GM12878 (cell line): ENCODE data around the gene COX4I2. TPM values are rescaled to one million over a fixed set of nuclear protein-coding genes. Genes with fewer than 3 reads are reported as not detected.

Experiments used
- ATAC-seq: fragments of 200-7000 bp; cut with Tn5 transposase; 3 replicates; pipeline ENCODE4 v1.9.1; 2020; ENCODE audit warnings: mild to moderate bottlenecking, moderate library complexity
- BruUV-seq: library from RNA; stranded (reverse); fragments of 400-500 nt; replicated peaks from 2 replicates; lab custom pipeline; 2021; lab: Mats Ljungman, UMichigan
- CTCF ChIA-PET: fragments of 300-600 bp; sonication (Branson Sonifier 250); formaldehyde crosslinking; extraction: SDS; loops from one replicate; lab custom pipeline; 2021; ENCODE audit warnings: inconsistent platforms; lab: Yijun Ruan, JAX
- POLR2A ChIA-PET: fragments of 350-600 bp; formaldehyde crosslinking; extraction: SDS; loops from one replicate; lab custom pipeline; 2021; ENCODE audit warnings: inconsistent platforms; lab: Charles Lee
- RAD21 ChIA-PET: fragments of 300-600 bp; sonication (Branson Sonifier 250); formaldehyde crosslinking; loops from one replicate; lab custom pipeline; 2023; ENCODE audit warnings: antibody characterized with exemption; ENCODE audit not compliant: unreplicated experiment; lab: Charles Lee
- SMC1A ChIA-PET: fragments of 300-600 bp; sonication (Branson Sonifier 250); formaldehyde crosslinking; loops from one replicate; lab custom pipeline; 2023; ENCODE audit not compliant: unreplicated experiment, uncharacterized antibody; lab: Charles Lee
- DNase-seq: peaks from one replicate; pipeline ENCODE4 v3.0.0-alpha.2; 2011; ENCODE audit warnings: low read depth, low spot score
- FAIRE-seq: peaks from 3 replicates; lab custom pipeline; 2011; peaks lifted over from hg19 to GRCh38; lab: Jason Lieb, UNC
- H2AFZ ChIP-seq: 2 replicates; pipeline ENCODE4 v1.6.0; 2011; ENCODE audit warnings: low read depth, low read length, control low read depth; ENCODE audit not compliant: control insufficient read depth
- H3K27ac ChIP-seq: 2 replicates; pipeline ENCODE4 v1.5.1; 2011; ENCODE audit warnings: control low read depth; ENCODE audit not compliant: control insufficient read depth, insufficient read depth
- H3K27me3 ChIP-seq, 2 experiments: replicated peaks in 1 of 2; 2 replicates each; pipeline versions ENCODE4 v1.6.0 to v1.6.1; 2011; ENCODE audit warnings: low read length in 1 of 2; ENCODE audit not compliant: control insufficient read depth in 2 of 2, insufficient read depth in 2 of 2
- H3K36me3 ChIP-seq, 2 experiments: 2 replicates each; pipeline ENCODE4 v1.5.1; 2011; ENCODE audit warnings: low read length in 1 of 2; ENCODE audit not compliant: control insufficient read depth in 2 of 2, insufficient read depth in 2 of 2
- H3K4me1 ChIP-seq: 2 replicates; pipeline ENCODE4 v1.6.1; 2011; ENCODE audit warnings: mild to moderate bottlenecking, low read length, moderate library complexity, mixed read lengths; ENCODE audit not compliant: control insufficient read depth, insufficient read depth
- H3K4me2 ChIP-seq: 2 replicates; pipeline ENCODE4 v1.6.0; 2011; ENCODE audit warnings: control low read depth; ENCODE audit not compliant: control insufficient read depth, insufficient read depth
- H3K4me3 ChIP-seq: fragments of 200-600 bp; sonication (generic); 2 replicates; pipeline ENCODE4 v1.5.1; 2016
- H3K79me2 ChIP-seq: 2 replicates; pipeline ENCODE4 v1.6.0; 2011; ENCODE audit warnings: low read length; ENCODE audit not compliant: control insufficient read depth, insufficient read depth
- H3K9ac ChIP-seq: 2 replicates; pipeline ENCODE4 v1.8.0; 2011; ENCODE audit warnings: low read length, control low read depth, mixed read lengths; ENCODE audit not compliant: control insufficient read depth, insufficient read depth
- H3K9me3 ChIP-seq: replicated peaks from 3 replicates; pipeline ENCODE4 v1.5.1; 2011; ENCODE audit warnings: mild to moderate bottlenecking, low read length; ENCODE audit not compliant: control insufficient read depth, insufficient read depth
- H4K20me1 ChIP-seq: 2 replicates; pipeline ENCODE4 v1.6.0; 2011; ENCODE audit not compliant: control insufficient read depth, insufficient read depth
- FOXK2 ChIP-seq: fragments of 450-650 bp; IDR thresholded peaks from 2 replicates; pipeline ENCODE4 v1.6.1; 2017; ENCODE audit warnings: mild to moderate bottlenecking, moderate library complexity
- SMAD1 ChIP-seq: fragments of 450-650 bp; IDR thresholded peaks from 2 replicates; pipeline ENCODE4 v1.6.1; 2018; ENCODE audit warnings: mild to moderate bottlenecking, low read depth; ENCODE audit not compliant: partially characterized antibody
- SMARCA5 ChIP-seq: fragments of 450-650 bp; IDR thresholded peaks from 2 replicates; pipeline ENCODE4 v1.6.1; 2017; ENCODE audit warnings: mild to moderate bottlenecking
- ZBED1 ChIP-seq: IDR thresholded peaks from 2 replicates; pipeline ENCODE4 v1.6.1; 2016; ENCODE audit warnings: borderline replicate concordance
- ZNF592 ChIP-seq: fragments of 450-650 bp; IDR thresholded peaks from 2 replicates; pipeline ENCODE4 v1.6.1; 2017; ENCODE audit warnings: mild to moderate bottlenecking, moderate library complexity
- WGBS: methylation state at CpG from one replicate; pipeline ENCODE4 v1.1.6; 2016; ENCODE audit warnings: low lambda C conversion rate; ENCODE audit not compliant: insufficient replicate concordance, insufficient coverage; ENCODE audit errors: missing lambda C conversion rate; 5-methylcytosine and 5-hydroxymethylcytosine counted together
- in situ Hi-C: fragments of 300-500 bp; cut with MboI; formaldehyde crosslinking; loops from 9 replicates; pipeline ENCODE4 v1.14.3; 2018; ENCODE audit warnings: mixed read lengths
- intact Hi-C: fragments of 100-400 bp; cut with micrococcal nuclease; formaldehyde crosslinking; loops from one replicate; pipeline ENCODE4 v1.14.2; 2022; ENCODE audit not compliant: unreplicated experiment
- polyA plus RNA-seq, 11 experiments: library from polyadenylated mRNA; depleted of rRNA in 4 of 11; unstranded in 6 of 11; stranded (reverse) in 5 of 11; fragments of >200 nt; fragmentation: Nextera tagmentation in 4 of 11; fragmentation: Illumina TruSeq in 1 of 11; extraction: Ambion mirVana in 4 of 11; extraction: Trizol in 1 of 11; gene quantifications; 1 replicate in 1 of 11; 2 replicates in 10 of 11; pipeline versions ENCODE4 v1.2.1 to v1.2.3, GENCODE V29; 2011 to 2016; ENCODE audit warnings: inconsistent platforms in 2 of 11, missing spikeins in 2 of 11, low read depth in 1 of 11
- total RNA-seq, 4 experiments: library from RNA; depleted of rRNA in 3 of 4; stranded (reverse); fragments of >200 nt in 3 of 4; fragmentation: Illumina TruSeq in 1 of 4; extraction: Trizol in 1 of 4; gene quantifications; 2 replicates each; pipeline versions ENCODE4 v1.2.1 to v1.2.3, GENCODE V29; 2013 to 2021
- TF ChIP-seq, protein P1 (sequence below): fragments of 450-650 bp; IDR thresholded peaks from 2 replicates; pipeline ENCODE4 v1.6.1; 2017; ENCODE audit warnings: antibody characterized with exemption, mild to moderate bottlenecking, moderate library complexity
- TF ChIP-seq, protein P2 (sequence below): IDR thresholded peaks from 2 replicates; pipeline ENCODE4 v1.6.1; 2011; ENCODE audit warnings: low read depth, mild to moderate bottlenecking, low read length, moderate library complexity, borderline replicate concordance; ENCODE audit errors: extremely low read depth
- TF ChIP-seq, protein P3 (sequence below): fragments of 450-650 bp; IDR thresholded peaks from 2 replicates; pipeline ENCODE4 v1.6.1; 2016; ENCODE audit warnings: mild to moderate bottlenecking, moderate library complexity, borderline replicate concordance
- TF ChIP-seq, protein P4 (sequence below), 3 experiments: IDR thresholded peaks in 2 of 3; conservative IDR thresholded peaks in 1 of 3; 2 replicates each; pipeline ENCODE4 v1.5.1; 2011; ENCODE audit warnings: low read depth in 3 of 3, low read length in 3 of 3, mild to moderate bottlenecking in 3 of 3, control low read depth in 2 of 3, moderate library complexity in 2 of 3, inconsistent platforms in 1 of 3, mixed read lengths in 1 of 3; ENCODE audit not compliant: control insufficient read depth in 2 of 3, insufficient read depth in 1 of 3; ENCODE audit errors: extremely low read depth in 1 of 3

Gene COX4I2
- total and polyA plus RNA-seq, 10 of the 15 experiments (the other 5 are each of a cell fraction or from before 2014, with no cell fraction given), result not detected

- Histone ChIP-seq H4K20me1 (no peaks in the 10 kb centered on the region), H3K27me3 (no peaks in the 10 kb centered on the region), H3K4me3 (no peak overlapping the region), H3K9me3 (no peaks in the 10 kb centered on the region), H3K4me1 (peaks cover 3% of the 10 kb centered on the region; the same call in 1 of the 2 replicates), H3K36me3 (peaks cover 0 to 12% of the 10 kb centered on the region in 2 experiments; a peak in 2 of 4 replicates), H3K27ac (no peak overlapping the region), H3K79me2 (no peaks in the 10 kb centered on the region), H3K9ac (no peak overlapping the region), H3K4me2 (no peak overlapping the region), H2AFZ (no peak overlapping the region)
- ChIA-PET SMC1A (interaction anchor here (1.9 to 9.8 kb wide), 3 partner anchors 12 to 57 kb away, joined by 4 to 321 read pairs (median 43); partner anchors contain the start of gene BCL2L1), RAD21 (interaction anchor here (1.5 to 3.1 kb wide), 4 partner anchors 12 to 60 kb away, joined by 4 to 23 read pairs (median 10); no protein-coding TSS in a partner anchor), CTCF (interaction anchor here (1.0 to 7.3 kb wide), 4 partner anchors 10 to 56 kb away, joined by 3 to 531 read pairs (median 34); partner anchors contain the start of gene BCL2L1), POLR2A (no interaction called here)
- BruUV-seq, result no TSS peak
- DNase-seq, result no peak
- intact Hi-C loops (no loop called here), in situ Hi-C loops (loop anchor here (5.0 kb wide), 1 partner anchor 59 kb away; the partner anchor contains the start of gene BCL2L1)
- ATAC-seq, result no peak
- no peak for FAIRE-seq
- 96% methylated on average over 2 of the region's 2 CpGs for WGBS
- TF ChIP-seq FOXK2, result no peak
- TF ChIP-seq, protein P1, sequence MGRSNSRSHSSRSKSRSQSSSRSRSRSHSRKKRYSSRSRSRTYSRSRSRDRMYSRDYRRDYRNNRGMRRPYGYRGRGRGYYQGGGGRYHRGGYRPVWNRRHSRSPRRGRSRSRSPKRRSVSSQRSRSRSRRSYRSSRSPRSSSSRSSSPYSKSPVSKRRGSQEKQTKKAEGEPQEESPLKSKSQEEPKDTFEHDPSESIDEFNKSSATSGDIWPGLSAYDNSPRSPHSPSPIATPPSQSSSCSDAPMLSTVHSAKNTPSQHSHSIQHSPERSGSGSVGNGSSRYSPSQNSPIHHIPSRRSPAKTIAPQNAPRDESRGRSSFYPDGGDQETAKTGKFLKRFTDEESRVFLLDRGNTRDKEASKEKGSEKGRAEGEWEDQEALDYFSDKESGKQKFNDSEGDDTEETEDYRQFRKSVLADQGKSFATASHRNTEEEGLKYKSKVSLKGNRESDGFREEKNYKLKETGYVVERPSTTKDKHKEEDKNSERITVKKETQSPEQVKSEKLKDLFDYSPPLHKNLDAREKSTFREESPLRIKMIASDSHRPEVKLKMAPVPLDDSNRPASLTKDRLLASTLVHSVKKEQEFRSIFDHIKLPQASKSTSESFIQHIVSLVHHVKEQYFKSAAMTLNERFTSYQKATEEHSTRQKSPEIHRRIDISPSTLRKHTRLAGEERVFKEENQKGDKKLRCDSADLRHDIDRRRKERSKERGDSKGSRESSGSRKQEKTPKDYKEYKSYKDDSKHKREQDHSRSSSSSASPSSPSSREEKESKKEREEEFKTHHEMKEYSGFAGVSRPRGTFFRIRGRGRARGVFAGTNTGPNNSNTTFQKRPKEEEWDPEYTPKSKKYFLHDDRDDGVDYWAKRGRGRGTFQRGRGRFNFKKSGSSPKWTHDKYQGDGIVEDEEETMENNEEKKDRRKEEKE, result no peak
- TF ChIP-seq SMAD1, result no peak
- no peak for TF ChIP-seq ZNF592
- TF ChIP-seq, protein P2, sequence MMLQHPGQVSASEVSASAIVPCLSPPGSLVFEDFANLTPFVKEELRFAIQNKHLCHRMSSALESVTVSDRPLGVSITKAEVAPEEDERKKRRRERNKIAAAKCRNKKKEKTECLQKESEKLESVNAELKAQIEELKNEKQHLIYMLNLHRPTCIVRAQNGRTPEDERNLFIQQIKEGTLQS, result no peak
- TF ChIP-seq, protein P3, sequence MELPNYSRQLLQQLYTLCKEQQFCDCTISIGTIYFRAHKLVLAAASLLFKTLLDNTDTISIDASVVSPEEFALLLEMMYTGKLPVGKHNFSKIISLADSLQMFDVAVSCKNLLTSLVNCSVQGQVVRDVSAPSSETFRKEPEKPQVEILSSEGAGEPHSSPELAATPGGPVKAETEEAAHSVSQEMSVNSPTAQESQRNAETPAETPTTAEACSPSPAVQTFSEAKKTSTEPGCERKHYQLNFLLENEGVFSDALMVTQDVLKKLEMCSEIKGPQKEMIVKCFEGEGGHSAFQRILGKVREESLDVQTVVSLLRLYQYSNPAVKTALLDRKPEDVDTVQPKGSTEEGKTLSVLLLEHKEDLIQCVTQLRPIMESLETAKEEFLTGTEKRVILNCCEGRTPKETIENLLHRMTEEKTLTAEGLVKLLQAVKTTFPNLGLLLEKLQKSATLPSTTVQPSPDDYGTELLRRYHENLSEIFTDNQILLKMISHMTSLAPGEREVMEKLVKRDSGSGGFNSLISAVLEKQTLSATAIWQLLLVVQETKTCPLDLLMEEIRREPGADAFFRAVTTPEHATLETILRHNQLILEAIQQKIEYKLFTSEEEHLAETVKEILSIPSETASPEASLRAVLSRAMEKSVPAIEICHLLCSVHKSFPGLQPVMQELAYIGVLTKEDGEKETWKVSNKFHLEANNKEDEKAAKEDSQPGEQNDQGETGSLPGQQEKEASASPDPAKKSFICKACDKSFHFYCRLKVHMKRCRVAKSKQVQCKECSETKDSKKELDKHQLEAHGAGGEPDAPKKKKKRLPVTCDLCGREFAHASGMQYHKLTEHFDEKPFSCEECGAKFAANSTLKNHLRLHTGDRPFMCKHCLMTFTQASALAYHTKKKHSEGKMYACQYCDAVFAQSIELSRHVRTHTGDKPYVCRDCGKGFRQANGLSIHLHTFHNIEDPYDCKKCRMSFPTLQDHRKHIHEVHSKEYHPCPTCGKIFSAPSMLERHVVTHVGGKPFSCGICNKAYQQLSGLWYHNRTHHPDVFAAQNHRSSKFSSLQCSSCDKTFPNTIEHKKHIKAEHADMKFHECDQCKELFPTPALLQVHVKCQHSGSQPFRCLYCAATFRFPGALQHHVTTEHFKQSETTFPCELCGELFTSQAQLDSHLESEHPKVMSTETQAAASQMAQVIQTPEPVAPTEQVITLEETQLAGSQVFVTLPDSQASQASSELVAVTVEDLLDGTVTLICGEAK, result no peak
- no peak for TF ChIP-seq SMARCA5
- TF ChIP-seq ZBED1, result no peak
- TF ChIP-seq, protein P4, sequence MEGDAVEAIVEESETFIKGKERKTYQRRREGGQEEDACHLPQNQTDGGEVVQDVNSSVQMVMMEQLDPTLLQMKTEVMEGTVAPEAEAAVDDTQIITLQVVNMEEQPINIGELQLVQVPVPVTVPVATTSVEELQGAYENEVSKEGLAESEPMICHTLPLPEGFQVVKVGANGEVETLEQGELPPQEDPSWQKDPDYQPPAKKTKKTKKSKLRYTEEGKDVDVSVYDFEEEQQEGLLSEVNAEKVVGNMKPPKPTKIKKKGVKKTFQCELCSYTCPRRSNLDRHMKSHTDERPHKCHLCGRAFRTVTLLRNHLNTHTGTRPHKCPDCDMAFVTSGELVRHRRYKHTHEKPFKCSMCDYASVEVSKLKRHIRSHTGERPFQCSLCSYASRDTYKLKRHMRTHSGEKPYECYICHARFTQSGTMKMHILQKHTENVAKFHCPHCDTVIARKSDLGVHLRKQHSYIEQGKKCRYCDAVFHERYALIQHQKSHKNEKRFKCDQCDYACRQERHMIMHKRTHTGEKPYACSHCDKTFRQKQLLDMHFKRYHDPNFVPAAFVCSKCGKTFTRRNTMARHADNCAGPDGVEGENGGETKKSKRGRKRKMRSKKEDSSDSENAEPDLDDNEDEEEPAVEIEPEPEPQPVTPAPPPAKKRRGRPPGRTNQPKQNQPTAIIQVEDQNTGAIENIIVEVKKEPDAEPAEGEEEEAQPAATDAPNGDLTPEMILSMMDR (IDR thresholded peaks at IDR 0.05 in 2 of 3, conservative IDR thresholded peaks at IDR 0.05 in 1 of 3; ENCODE audit: control insufficient read depth in 2 of 3, extremely low read depth in 1 of 3, insufficient read depth in 1 of 3, low read depth in 3 of 3, low read length in 3 of 3), result no peak
Measured at GRCh38 chr20:31663524-31663837, 25.8 kb downstream of the COX4I2 start.
